ENCODE measurements around the gene RTP5.

GRCh38 chr2:241851325-241852115, 18.0 kb upstream of the RTP5 start:
- no peak for TF ChIP-seq EZH2 (IDR thresholded peaks at IDR 0.05; ENCODE audit: borderline replicate concordance, low read depth, low read length, severe bottlenecking)
- TF ChIP-seq CTCF (IDR thresholded peaks at IDR 0.05; ENCODE audit: borderline replicate concordance, extremely low read depth, low read length, poor library complexity, severe bottlenecking) = no peak
